ENCODE measurements around the gene SLC26A1.

DNA sequence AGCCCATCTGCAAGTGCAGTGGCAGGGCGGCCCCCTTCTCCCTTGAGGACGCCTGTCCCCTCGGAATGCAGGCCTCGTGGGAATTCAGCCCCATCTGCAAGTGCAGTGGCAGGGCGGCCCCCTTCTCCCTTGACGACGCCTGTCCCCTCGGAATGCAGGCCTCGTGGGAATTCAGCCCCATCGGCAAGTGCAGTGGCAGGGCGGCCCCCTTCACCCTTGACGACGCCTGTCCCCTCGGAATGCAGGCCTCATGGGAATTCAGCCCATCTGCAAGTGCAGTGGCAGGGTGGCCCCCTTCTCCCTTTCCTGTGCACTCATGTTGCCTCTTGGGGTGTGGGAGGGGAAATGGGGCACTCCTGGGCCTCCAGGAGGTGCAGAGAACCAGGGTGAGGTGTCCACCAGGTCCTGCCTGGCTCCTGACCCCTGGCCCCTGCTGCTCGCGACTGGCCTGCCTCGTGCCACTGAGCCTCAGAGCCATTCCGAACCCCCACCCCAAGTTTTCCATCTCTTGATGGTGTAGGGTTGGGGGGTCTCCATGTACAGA, 6.8 kb upstream of the SLC26A1 start:
- TF ChIP-seq CTCF (IDR thresholded peaks at IDR 0.05), result no peak
- no peak for TF ChIP-seq POLR2AphosphoS5 (IDR thresholded peaks at IDR 0.05)
- no peak for TF ChIP-seq EP300 (IDR thresholded peaks at IDR 0.05)

All from suprapubic skin (tissue), 4 donors.